Endothelial cell of umbilical vein (primary cell): Measurements from ENCODE around the gene HHLA2. TPM values are rescaled to one million over a fixed set of nuclear protein-coding genes. Genes with fewer than 3 reads are reported as not detected.

Source experiments
- BruUV-seq: library from RNA; stranded (reverse); fragments of 400-500 nt; replicated peaks from 2 replicates; lab custom pipeline; 2021; lab: Mats Ljungman, UMichigan
- CTCF ChIA-PET: fragments of 300-600, 350-600 bp; sonication (Branson Sonifier 250); formaldehyde crosslinking; loops from one replicate; lab custom pipeline; 2021; ENCODE audit warnings: antibody characterized with exemption, inconsistent platforms; lab: Charles Lee
- POLR2A ChIA-PET: fragments of 300-600, 350-600 bp; sonication (Branson Sonifier 250); formaldehyde crosslinking; loops from one replicate; lab custom pipeline; 2021; ENCODE audit warnings: antibody characterized with exemption, inconsistent platforms; lab: Charles Lee
- DNase-seq: peaks from one replicate; pipeline ENCODE4 v3.0.0-alpha.2; 2011; ENCODE audit warnings: low read depth, low spot score
- FAIRE-seq: peaks from 2 replicates; lab custom pipeline; 2011; peaks lifted over from hg19 to GRCh38; lab: Jason Lieb, UNC
- H2AFZ ChIP-seq: 2 replicates; pipeline ENCODE4 v1.6.0; 2012; ENCODE audit warnings: low read depth, low read length, control low read depth, inconsistent platforms
- H3K27ac ChIP-seq: 2 replicates; pipeline ENCODE4 v1.5.1; 2011; ENCODE audit warnings: low read depth, mild to moderate bottlenecking, control low read depth, low read length, moderate library complexity; ENCODE audit not compliant: insufficient read depth
- H3K27me3 ChIP-seq, 2 experiments: 2 replicates each; pipeline versions ENCODE4 v1.6.0 to v1.6.1; 2011; ENCODE audit warnings: low read length in 2 of 2, mixed read lengths in 1 of 2; ENCODE audit not compliant: control insufficient read depth in 2 of 2, insufficient read depth in 2 of 2
- H3K36me3 ChIP-seq, 2 experiments: 2 replicates in 1 of 2; 3 replicates in 1 of 2; pipeline ENCODE4 v1.5.1; 2011; ENCODE audit warnings: low read length in 2 of 2, mild to moderate bottlenecking in 1 of 2, moderate library complexity in 1 of 2; ENCODE audit not compliant: control insufficient read depth in 2 of 2, insufficient read depth in 2 of 2; ENCODE audit errors: extremely low read depth in 1 of 2
- H3K4me1 ChIP-seq: 3 replicates; pipeline ENCODE4 v1.5.1; 2011; ENCODE audit warnings: mild to moderate bottlenecking, low read length; ENCODE audit not compliant: control insufficient read depth, insufficient read depth; ENCODE audit errors: extremely low read depth
- H3K4me2 ChIP-seq: 2 replicates; pipeline ENCODE4 v1.6.1; 2011; ENCODE audit warnings: low read length, control low read depth, mixed read lengths; ENCODE audit not compliant: insufficient read depth
- H3K4me3 ChIP-seq, 3 experiments: fragments of 200-600 bp in 1 of 3; sonication (generic), shearing (Covaris generic) in 1 of 3; replicated peaks in 1 of 3; 2 replicates each; pipeline ENCODE4 v1.5.1; 2011 to 2016; ENCODE audit warnings: control low read depth in 3 of 3, low read length in 3 of 3, mild to moderate bottlenecking in 2 of 3, inconsistent platforms in 1 of 3, low read depth in 1 of 3, moderate library complexity in 1 of 3; ENCODE audit not compliant: insufficient read depth in 1 of 3
- H3K79me2 ChIP-seq: 2 replicates; pipeline ENCODE4 v1.6.0; 2012; ENCODE audit warnings: low read length, inconsistent platforms; ENCODE audit not compliant: control insufficient read depth, insufficient read depth
- H3K9ac ChIP-seq: replicated peaks from 2 replicates; pipeline ENCODE3; 2011; ENCODE audit warnings: low read length, control low read depth; ENCODE audit not compliant: insufficient read depth; ENCODE audit errors: extremely low read depth
- H3K9me1 ChIP-seq: replicated peaks from 3 replicates; pipeline ENCODE4 v1.6.0; 2011; ENCODE audit warnings: mild to moderate bottlenecking, low read length; ENCODE audit not compliant: control insufficient read depth, insufficient read depth; ENCODE audit errors: extremely low read depth
- H3K9me3 ChIP-seq: replicated peaks from 2 replicates; pipeline ENCODE4 v1.5.1; 2012; ENCODE audit warnings: low read length, inconsistent platforms; ENCODE audit not compliant: control insufficient read depth, insufficient read depth
- H4K20me1 ChIP-seq: replicated peaks from 2 replicates; pipeline ENCODE3; 2011; ENCODE audit warnings: mild to moderate bottlenecking, low read length; ENCODE audit not compliant: control insufficient read depth, insufficient read depth; ENCODE audit errors: extremely low read depth
- CTCF ChIP-seq, 2 donors: IDR thresholded peaks; 1 replicate in 1 of 2; 2 replicates in 1 of 2; pipeline ENCODE4 v1.5.1; 2011; ENCODE audit warnings: low read length in 2 of 2, mild to moderate bottlenecking in 2 of 2, moderate library complexity in 2 of 2, control low read depth in 1 of 2, inconsistent platforms in 1 of 2, low read depth in 1 of 2; ENCODE audit not compliant: insufficient read depth in 1 of 2; ENCODE audit errors: extremely low read depth in 1 of 2
- EZH2 ChIP-seq: IDR thresholded peaks from 2 replicates; pipeline ENCODE4 v1.6.1; 2012; ENCODE audit warnings: borderline replicate concordance, low read depth, mild to moderate bottlenecking, moderate library complexity, low read length, inconsistent platforms; ENCODE audit not compliant: severe bottlenecking
- FOS ChIP-seq: IDR thresholded peaks from 2 replicates; pipeline ENCODE4 v1.6.1; 2011; ENCODE audit warnings: mild to moderate bottlenecking, low read length, moderate library complexity, borderline replicate concordance; ENCODE audit not compliant: insufficient read depth
- GATA2 ChIP-seq: IDR thresholded peaks from 2 replicates; pipeline ENCODE4 v1.7.0; 2011; ENCODE audit warnings: low read depth, mild to moderate bottlenecking, moderate library complexity, mixed read lengths, low read length; ENCODE audit not compliant: insufficient read length, insufficient read depth
- JUN ChIP-seq: IDR thresholded peaks from 2 replicates; pipeline ENCODE4 v1.6.1; 2011; ENCODE audit warnings: borderline replicate concordance, low read depth; ENCODE audit not compliant: insufficient read length, insufficient read depth
- MAX ChIP-seq: IDR thresholded peaks from 2 replicates; pipeline ENCODE4 v1.6.1; 2011; ENCODE audit not compliant: insufficient read depth, insufficient read length
- MYC ChIP-seq: IDR thresholded peaks from one replicate; pipeline ENCODE4 v1.6.1; 2011; ENCODE audit warnings: mild to moderate bottlenecking, low read depth, low read length
- POLR2A ChIP-seq: IDR thresholded peaks from 2 replicates; pipeline ENCODE4 v1.6.1; 2012; ENCODE audit warnings: low read depth, mild to moderate bottlenecking, control low read depth, low read length
- POLR2AphosphoS5 ChIP-seq: IDR thresholded peaks from 2 replicates; pipeline ENCODE4 v1.6.1; 2012; ENCODE audit warnings: low read depth, mild to moderate bottlenecking, control low read depth, low read length, moderate library complexity; ENCODE audit not compliant: insufficient read depth
- dilution Hi-C: fragments of 300-500 bp; cut with MboI; formaldehyde crosslinking; loops from one replicate; pipeline ENCODE4 v1.15.0; 2019; ENCODE audit warnings: low sequenced_read_pairs; ENCODE audit not compliant: extremely low pct_ligation_motif_present
- intact Hi-C: fragments of 100-400 bp; cut with micrococcal nuclease; formaldehyde crosslinking; loops from one replicate; pipeline ENCODE4 v1.10.0; 2022
- polyA plus RNA-seq, 4 experiments: library from polyadenylated mRNA; depleted of rRNA in 3 of 4; stranded (reverse) in 3 of 4; unstranded in 1 of 4; fragments of >200 nt; gene quantifications; 2 replicates each; pipeline versions ENCODE4 v1.2.1 to v1.2.3, GENCODE V29; 2011 to 2012; ENCODE audit warnings: missing spikeins in 1 of 4
- total RNA-seq: library from RNA; stranded (reverse); gene quantifications from 2 replicates; pipeline ENCODE4 v1.2.3, GENCODE V29; 2021

HHLA2 gene
- total and polyA plus RNA-seq, 2 donors (not counting 3 experiments of a cell fraction or from before 2014, with no cell fraction given) = not detected

GRCh38 chr3:108329508-108329907, 33.2 kb downstream of the HHLA2 start:
- Histone ChIP-seq H3K79me2 (no peaks in the 10 kb centered on the region), H3K9me3 (no peaks in the 10 kb centered on the region), H2AFZ (no peak overlapping the region), H3K27ac (no peak overlapping the region), H3K4me2 (no peak overlapping the region), H3K4me1 (no peaks in the 10 kb centered on the region), H4K20me1 (no peaks in the 10 kb centered on the region), H3K36me3 (no peaks in the 10 kb centered on the region), H3K9me1 (no peaks in the 10 kb centered on the region), H3K27me3 (peaks cover 0 to 1% of the 10 kb centered on the region in 2 experiments), H3K4me3 (no peak overlapping the region), H3K9ac (no peak overlapping the region)
- no peak for FAIRE-seq
- intact Hi-C loops = no loop called here
- dilution Hi-C loops = no loop called here
- BruUV-seq = no TSS peak
- no peak for DNase-seq
- POLR2A ChIA-PET = no interaction called here
- CTCF ChIA-PET = no interaction called here
- TF ChIP-seq MYC (no peak), EZH2 (no peak), CTCF (IDR thresholded peaks at IDR 0.05; ENCODE audit: extremely low read depth in 1 of 2, insufficient read depth in 1 of 2, low read depth in 1 of 2, low read length in 2 of 2) (no peak), FOS (no peak), POLR2AphosphoS5 (no peak), MAX (no peak), JUN (no peak), POLR2A (no peak), GATA2 (no peak)
